Measurements from ENCODE around the gene TRAF5.
"Not testable (repeated sequence)": the region's sequence is repeated elsewhere in the genome, so short reads cannot be mapped to it uniquely, and the experiment has no call there.

TRAF5 gene

GRCh38 chr1:211349741-211350140 is 23.1 kb downstream of the TRAF5 start:
- DNase-seq: no peak

- not testable (repeated sequence) for DNase-seq
These were observed 25.4 kb downstream of the TRAF5 start for GRCh38 chr1:211352055-211352454.

- DNase-seq: no peak
These were observed 25.8 kb downstream of the TRAF5 start for GRCh38 chr1:211352465-211352864.

- DNase-seq: peak; percentile 66 to 71
These were observed 26.4 kb downstream of the TRAF5 start for GRCh38 chr1:211352985-211353515.

GRCh38 chr1:211353562-211354212 is 27.1 kb downstream of the TRAF5 start:
- no peak for DNase-seq

GRCh38 chr1:211355873-211356272 is 29.2 kb downstream of the TRAF5 start:
- DNase-seq: no peak

GRCh38 chr1:211356723-211357407 is 30.2 kb downstream of the TRAF5 start:
- no peak for DNase-seq

- DNase-seq: no peak
These were observed 32.1 kb downstream of the TRAF5 start for GRCh38 chr1:211358685-211359084.

GRCh38 chr1:211359876-211360275 is 33.2 kb downstream of the TRAF5 start:
- no peak for DNase-seq

GRCh38 chr1:211361202-211361601 is 34.6 kb downstream of the TRAF5 start:
- DNase-seq: no peak

- no peak for DNase-seq
These were observed 43.0 kb downstream of the TRAF5 start for GRCh38 chr1:211369640-211370039.

GRCh38 chr1:211370669-211371068 is 44.0 kb downstream of the TRAF5 start:
- no peak for DNase-seq

- DNase-seq: no peak
These were observed 44.9 kb downstream of the TRAF5 start for GRCh38 chr1:211371406-211372105.

- no peak for DNase-seq
These were observed 45.8 kb downstream of the TRAF5 start for GRCh38 chr1:211372463-211372862.

- DNase-seq: no peak
These were observed 48.6 kb downstream of the TRAF5 start for GRCh38 chr1:211375146-211375818.

GRCh38 chr1:211375949-211376348 is 49.3 kb downstream of the TRAF5 start:
- no peak for DNase-seq

- DNase-seq: no peak
These were observed 50.3 kb downstream of the TRAF5 start for GRCh38 chr1:211376807-211377470.

- no peak for DNase-seq
These were observed 51.2 kb downstream of the TRAF5 start for GRCh38 chr1:211377539-211378450.

- DNase-seq: no peak
These were observed 52.2 kb downstream of the TRAF5 start for GRCh38 chr1:211378844-211379243.

GRCh38 chr1:211379446-211379845 is 52.8 kb downstream of the TRAF5 start:
- no peak for DNase-seq

GRCh38 chr1:211381481-211382181 is 55.0 kb downstream of the TRAF5 start:
- peak; percentile 10 to 40 for DNase-seq
